Retinal pigment epithelial cell (primary cell): Measurements from ENCODE around the gene DNMT1.

Source experiments
- DNase-seq: peaks from one replicate; pipeline ENCODE4 v3.0.0-alpha.2; 2010; ENCODE audit warnings: low read depth
- H3K4me3 ChIP-seq: 2 replicates; pipeline ENCODE4 v1.5.1; 2011; ENCODE audit warnings: mild to moderate bottlenecking, low read length, control low read depth, moderate library complexity
- TF ChIP-seq, protein P1 (sequence below): conservative IDR thresholded peaks from 2 replicates; pipeline ENCODE4 v1.5.1; 2011; ENCODE audit warnings: low read depth, low read length, control low read depth, inconsistent platforms

Gene DNMT1

DNA sequence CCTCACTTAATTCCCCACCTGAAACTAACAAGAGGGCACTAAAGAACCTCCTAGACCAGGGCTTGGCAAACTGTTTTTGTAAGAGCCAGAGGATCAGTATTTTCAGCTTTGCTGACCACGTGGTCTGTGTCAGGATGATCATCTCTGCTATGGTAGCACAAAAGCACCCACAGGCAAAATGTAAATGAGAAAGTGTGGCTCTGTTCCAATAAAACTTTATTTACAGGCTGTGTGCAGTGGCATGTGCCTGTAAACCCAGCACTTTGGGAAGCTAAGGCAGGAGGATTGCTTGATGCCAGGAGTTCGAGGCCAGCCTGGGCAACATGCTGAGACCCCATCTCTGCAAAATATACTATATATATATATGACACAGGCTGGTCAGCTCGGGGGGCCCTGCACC, 31.2 kb downstream of the DNMT1 start:
- DNase-seq: no peak
- H3K4me3 ChIP-seq: no peak overlapping the region
- TF ChIP-seq, protein P1, sequence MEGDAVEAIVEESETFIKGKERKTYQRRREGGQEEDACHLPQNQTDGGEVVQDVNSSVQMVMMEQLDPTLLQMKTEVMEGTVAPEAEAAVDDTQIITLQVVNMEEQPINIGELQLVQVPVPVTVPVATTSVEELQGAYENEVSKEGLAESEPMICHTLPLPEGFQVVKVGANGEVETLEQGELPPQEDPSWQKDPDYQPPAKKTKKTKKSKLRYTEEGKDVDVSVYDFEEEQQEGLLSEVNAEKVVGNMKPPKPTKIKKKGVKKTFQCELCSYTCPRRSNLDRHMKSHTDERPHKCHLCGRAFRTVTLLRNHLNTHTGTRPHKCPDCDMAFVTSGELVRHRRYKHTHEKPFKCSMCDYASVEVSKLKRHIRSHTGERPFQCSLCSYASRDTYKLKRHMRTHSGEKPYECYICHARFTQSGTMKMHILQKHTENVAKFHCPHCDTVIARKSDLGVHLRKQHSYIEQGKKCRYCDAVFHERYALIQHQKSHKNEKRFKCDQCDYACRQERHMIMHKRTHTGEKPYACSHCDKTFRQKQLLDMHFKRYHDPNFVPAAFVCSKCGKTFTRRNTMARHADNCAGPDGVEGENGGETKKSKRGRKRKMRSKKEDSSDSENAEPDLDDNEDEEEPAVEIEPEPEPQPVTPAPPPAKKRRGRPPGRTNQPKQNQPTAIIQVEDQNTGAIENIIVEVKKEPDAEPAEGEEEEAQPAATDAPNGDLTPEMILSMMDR: no peak

DNA sequence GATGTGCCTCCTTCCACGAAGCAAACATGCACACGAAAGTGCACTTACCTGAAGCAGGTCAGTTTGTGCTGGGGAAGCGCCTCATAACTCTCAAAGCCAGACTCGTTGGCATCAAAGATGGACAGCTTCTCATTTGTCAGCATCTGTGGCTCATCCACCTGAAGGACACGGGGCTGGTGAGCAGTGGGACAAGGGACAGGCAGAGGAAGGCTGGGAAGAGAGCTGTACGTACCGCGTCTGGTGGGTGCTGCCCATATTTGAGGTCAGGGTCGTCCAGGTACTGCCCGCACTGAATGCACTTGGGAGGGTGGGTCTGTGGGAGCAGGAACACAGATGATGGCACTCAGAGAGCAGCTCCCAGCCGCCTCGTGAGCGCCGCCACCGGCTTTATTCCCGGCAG, 35.1 kb downstream of the DNMT1 start:
- no peak overlapping the region for H3K4me3 ChIP-seq
- TF ChIP-seq, protein P1: no peak
- no peak for DNase-seq

DNA sequence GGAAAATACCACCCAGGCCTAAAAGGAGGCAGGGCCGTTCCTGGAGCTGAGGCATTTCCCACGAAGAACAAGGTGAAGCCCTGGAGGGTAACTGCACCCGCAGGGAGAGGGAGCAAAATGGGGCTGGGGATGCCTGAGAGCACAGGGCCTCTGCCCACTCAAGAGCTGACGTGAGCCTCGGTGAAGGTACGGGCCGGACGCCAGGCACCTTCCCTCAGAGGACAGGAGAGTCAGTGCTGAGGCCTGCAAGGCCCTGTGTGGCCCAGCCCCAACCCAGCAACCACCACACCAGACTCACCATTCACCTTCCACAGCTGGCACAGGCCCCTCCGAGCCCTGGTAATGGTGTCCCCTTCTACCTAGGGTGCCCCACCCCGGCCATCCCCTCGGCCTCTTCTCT, 36.3 kb downstream of the DNMT1 start:
- no peak for DNase-seq
- no peak overlapping the region for H3K4me3 ChIP-seq
- TF ChIP-seq, protein P1: no peak

DNA sequence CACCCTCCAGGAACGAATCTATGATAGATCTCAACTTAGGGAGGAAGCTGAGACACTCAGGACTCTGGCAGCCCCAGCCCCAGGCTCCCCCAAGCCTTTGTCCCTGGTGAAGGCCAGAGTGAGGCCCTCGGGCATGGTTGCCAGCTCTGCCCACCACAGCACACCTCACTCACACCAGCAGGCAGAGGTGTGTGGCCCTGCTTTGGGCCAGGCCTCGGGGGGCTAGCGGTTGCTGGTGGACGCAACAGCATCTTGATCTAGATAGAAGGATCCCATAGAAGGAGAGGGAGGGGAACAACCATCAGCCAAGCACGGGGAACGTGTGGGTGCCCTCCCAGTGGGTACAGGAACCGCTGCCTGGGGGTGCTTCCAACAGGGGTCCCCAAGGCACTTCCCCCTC, 36.7 kb downstream of the DNMT1 start:
- TF ChIP-seq, protein P1: no peak

DNA sequence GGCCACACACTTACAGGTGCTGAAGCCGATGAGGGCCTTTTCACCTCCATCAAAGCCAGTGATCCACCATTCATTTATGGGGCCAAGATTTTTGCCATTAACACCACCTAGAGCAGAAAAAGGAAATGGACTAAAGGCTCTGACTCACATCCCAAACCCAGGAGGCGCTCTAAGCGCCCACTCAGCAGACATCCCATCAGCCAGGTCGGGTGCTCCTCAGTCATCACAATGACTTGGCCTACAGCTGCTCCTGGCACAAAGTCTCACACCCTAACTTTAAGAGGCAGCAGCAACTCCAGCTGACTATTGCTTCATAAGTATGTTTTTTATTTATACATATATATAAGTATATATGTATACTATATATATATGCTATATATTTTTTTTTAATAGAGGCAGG, 38.9 kb downstream of the DNMT1 start:
- TF ChIP-seq, protein P1: no peak
- H3K4me3 ChIP-seq: no peak overlapping the region
- DNase-seq: no peak

More for the DNA sequence above, 36.7 kb downstream of the DNMT1 start:
- no peak for DNase-seq
- H3K4me3 ChIP-seq: no peak overlapping the region

DNA sequence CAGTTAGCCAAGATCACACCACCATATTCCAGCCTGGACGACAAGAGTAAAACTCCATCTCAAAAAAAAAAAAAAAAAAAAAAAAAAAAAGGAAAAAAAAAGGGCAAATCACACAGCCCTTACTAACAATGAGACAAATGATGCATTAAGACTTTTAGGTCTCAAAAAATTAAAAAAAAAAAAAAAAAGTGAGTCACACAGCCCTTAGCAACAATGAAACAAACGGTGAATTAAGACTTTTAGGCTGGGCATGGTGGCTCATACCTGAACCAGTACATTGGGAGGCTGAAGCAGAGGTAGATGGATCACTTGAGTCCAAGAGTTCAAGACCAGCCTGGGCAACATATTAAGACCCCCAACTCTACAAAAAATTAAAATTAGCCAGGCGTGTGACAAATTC, 42.7 kb downstream of the DNMT1 start:
- TF ChIP-seq, protein P1: no peak
- DNase-seq: no peak
- no peak overlapping the region for H3K4me3 ChIP-seq

DNA sequence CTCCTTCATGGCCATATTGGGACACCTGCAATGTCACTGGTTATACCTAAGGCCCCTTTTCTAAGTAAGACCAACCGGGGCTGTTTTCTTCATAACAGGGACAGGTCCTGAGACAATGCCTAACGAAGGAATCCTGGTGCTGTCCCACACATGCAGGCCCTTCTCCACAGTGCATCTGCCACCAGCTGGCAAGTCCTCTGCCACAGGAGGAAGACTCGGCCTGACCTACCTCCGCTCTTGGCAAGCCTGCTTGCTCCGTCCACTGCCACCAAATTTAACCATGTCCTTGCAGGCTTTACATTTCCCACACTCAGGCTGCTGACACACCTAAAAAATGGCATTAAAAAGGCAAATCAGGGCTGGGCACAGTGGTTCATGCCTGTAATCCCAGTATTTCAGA, 43.2 kb downstream of the DNMT1 start:
- DNase-seq: no peak
- no peak overlapping the region for H3K4me3 ChIP-seq
- TF ChIP-seq, protein P1: no peak
